ENCODE results near the gene NUDT13. TPM values are rescaled to one million over a fixed set of nuclear protein-coding genes. Genes with fewer than 3 reads are reported as not detected.

Gene NUDT13
- total and polyA plus RNA-seq, 7 donors = 0.69 to 4.6 (median 2.9) TPM

DNA sequence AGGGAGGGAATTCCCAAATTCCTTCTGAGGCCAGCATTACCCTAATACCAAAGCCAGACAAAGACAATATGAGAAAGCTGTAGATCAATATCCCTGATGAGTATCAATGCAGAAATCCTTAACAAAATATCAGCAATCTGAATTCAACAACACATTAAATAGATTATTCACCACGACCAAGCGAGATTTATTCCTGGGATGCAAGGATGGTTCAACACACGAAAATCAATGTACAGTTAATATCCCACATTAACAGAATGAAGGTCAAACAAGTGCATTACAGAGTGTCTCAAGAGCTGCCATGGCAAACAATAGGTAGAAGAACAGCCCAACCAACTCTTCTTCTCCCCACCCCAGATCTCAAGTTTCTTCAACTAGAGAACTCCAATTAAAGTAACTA is 51.4 kb downstream of the NUDT13 start:
- peaks cover 30% of the 10 kb centered on the region for H3K4me1 ChIP-seq
- ATAC-seq = no peak
- H3K27ac ChIP-seq = no peak overlapping the region
- peaks cover 8 to 66% of the 10 kb centered on the region in 2 donors for H3K36me3 ChIP-seq (ENCODE audit: insufficient read depth in 1 of 2, low read depth in 1 of 2)
- H3K27me3 ChIP-seq (ENCODE audit: insufficient read depth in 3 of 3, low read length in 2 of 3) = no peaks in the 10 kb centered on the region
- TF ChIP-seq, protein P1, sequence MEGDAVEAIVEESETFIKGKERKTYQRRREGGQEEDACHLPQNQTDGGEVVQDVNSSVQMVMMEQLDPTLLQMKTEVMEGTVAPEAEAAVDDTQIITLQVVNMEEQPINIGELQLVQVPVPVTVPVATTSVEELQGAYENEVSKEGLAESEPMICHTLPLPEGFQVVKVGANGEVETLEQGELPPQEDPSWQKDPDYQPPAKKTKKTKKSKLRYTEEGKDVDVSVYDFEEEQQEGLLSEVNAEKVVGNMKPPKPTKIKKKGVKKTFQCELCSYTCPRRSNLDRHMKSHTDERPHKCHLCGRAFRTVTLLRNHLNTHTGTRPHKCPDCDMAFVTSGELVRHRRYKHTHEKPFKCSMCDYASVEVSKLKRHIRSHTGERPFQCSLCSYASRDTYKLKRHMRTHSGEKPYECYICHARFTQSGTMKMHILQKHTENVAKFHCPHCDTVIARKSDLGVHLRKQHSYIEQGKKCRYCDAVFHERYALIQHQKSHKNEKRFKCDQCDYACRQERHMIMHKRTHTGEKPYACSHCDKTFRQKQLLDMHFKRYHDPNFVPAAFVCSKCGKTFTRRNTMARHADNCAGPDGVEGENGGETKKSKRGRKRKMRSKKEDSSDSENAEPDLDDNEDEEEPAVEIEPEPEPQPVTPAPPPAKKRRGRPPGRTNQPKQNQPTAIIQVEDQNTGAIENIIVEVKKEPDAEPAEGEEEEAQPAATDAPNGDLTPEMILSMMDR (IDR thresholded peaks at IDR 0.05) = no peak
- 82 to 89% (median 85%) methylated on average over 3 of the region's 3 CpGs for WGBS, 3 donors
- H3K9me3 ChIP-seq = no peaks in the 10 kb centered on the region
- DNase-seq = no peak
- intact Hi-C loops (cut with DNase I) = loop anchor here in 1 of 2 donors (10.0 kb wide), 1 partner anchor 797 kb away; no protein-coding TSS in a partner anchor
- H3K4me3 ChIP-seq = no peak overlapping the region

DNA sequence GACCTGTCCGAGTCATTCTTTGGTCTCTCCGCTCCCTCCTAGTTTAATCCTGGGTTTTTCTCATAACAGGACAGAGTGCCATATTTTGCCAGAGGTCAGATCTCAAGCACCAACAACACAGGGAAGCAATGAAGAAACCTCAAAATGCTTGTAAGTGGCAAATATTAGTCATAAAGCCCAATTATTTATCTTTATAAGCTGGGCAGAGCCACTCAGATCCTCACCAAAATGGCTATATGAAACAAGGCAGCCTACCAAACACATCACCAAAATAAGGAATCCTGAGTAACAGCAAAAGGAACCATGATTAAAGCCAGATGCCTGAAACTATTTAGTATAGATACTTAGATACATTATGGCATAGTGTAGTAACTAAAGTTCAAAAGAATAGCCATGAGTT is 52.8 kb downstream of the NUDT13 start:
- DNase-seq (no peak), ATAC-seq (no peak)
- Histone ChIP-seq H3K27me3 (ENCODE audit: insufficient read depth in 3 of 3, low read length in 2 of 3) (no peaks in the 10 kb centered on the region), H3K4me3 (no peak overlapping the region), H3K36me3 (ENCODE audit: insufficient read depth in 1 of 2, low read depth in 1 of 2) (peaks cover 8 to 53% of the 10 kb centered on the region in 2 donors), H3K4me1 (peaks cover 37% of the 10 kb centered on the region), H3K27ac (no peak overlapping the region), H3K9me3 (no peaks in the 10 kb centered on the region)
- 95 to 98% (median 98%) methylated on average over 2 of the region's 2 CpGs for WGBS, 3 donors
- intact Hi-C loops (cut with DNase I) = loop anchor here in 1 of 2 donors (10.0 kb wide), 1 partner anchor 798 kb away; no protein-coding TSS in a partner anchor
- TF ChIP-seq, protein P1 (IDR thresholded peaks at IDR 0.05) = no peak

DNA sequence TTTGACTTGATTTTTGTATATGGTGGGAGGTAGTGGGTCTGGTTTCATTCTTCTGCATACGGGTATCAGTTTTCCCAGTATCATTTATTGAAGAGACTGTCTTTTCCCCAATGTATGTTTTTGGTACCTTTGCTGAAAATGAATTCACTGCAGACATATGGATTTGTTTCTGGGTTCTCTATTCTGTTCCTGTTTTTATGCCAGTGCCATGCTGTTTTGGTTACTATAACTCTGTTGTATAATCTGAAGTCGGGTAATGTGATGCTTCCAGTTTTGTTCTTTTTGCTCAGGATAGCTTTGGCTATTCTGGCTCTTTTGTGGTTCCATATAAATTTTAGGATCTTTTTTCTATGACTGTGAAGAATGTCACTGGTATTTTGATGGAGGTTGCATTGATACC is 56.7 kb downstream of the NUDT13 start:
- H3K9me3 ChIP-seq = no peaks in the 10 kb centered on the region
- H3K27me3 ChIP-seq (ENCODE audit: insufficient read depth in 3 of 3, low read length in 2 of 3) = no peaks in the 10 kb centered on the region
- H3K4me3 ChIP-seq = peak overlapping the region; percentile 98
- intact Hi-C loops (cut with DNase I) = loop anchor here in 1 of 2 donors (10.0 kb wide), 1 partner anchor 802 kb away; no protein-coding TSS in a partner anchor
- 71 to 84% (median 80%) methylated on average over 2 of the region's 2 CpGs for WGBS, 3 donors
- peaks cover 43% of the 10 kb centered on the region for H3K4me1 ChIP-seq
- ATAC-seq (no peak), DNase-seq (no peak)
- peak overlapping the region; percentile 99 for H3K27ac ChIP-seq
- TF ChIP-seq, protein P1 (IDR thresholded peaks at IDR 0.05) = no peak
- peaks cover 8 to 27% of the 10 kb centered on the region in 2 donors for H3K36me3 ChIP-seq (ENCODE audit: insufficient read depth in 1 of 2, low read depth in 1 of 2)

DNA sequence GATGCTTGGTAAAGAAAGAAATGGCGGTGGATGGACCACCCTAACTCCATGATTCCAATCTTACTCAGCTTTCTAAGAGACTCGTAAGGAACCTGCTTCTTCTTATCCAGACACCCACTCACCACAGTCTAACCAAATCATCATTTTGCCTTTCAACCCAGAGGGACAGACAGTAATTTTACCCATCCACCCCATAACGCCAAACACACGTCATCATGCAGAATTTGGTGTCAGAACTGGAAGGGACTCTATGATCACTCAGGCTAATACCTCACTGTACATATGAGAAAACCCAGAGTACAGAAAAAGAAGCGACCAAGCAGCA is 57.2 kb downstream of the NUDT13 start:
- no peaks in the 10 kb centered on the region for H3K9me3 ChIP-seq
- peak overlapping the region; percentile 99 for H3K27ac ChIP-seq
- ATAC-seq = no peak
- TF ChIP-seq, protein P1 (IDR thresholded peaks at IDR 0.05) = no peak
- 3 to 9% (median 8%) methylated on average over 5 of the region's 5 CpGs for WGBS, 3 donors
- H3K27me3 ChIP-seq (ENCODE audit: insufficient read depth in 3 of 3, low read length in 2 of 3) = no peaks in the 10 kb centered on the region
- intact Hi-C loops (cut with DNase I) = loop anchor here in 1 of 2 donors (10.0 kb wide), 1 partner anchor 803 kb away; no protein-coding TSS in a partner anchor
- H3K4me3 ChIP-seq = peak overlapping the region; percentile 98
- peaks cover 38% of the 10 kb centered on the region for H3K4me1 ChIP-seq
- DNase-seq = no peak
- peaks cover 8 to 22% of the 10 kb centered on the region in 2 donors for H3K36me3 ChIP-seq (ENCODE audit: insufficient read depth in 1 of 2, low read depth in 1 of 2)

Measured in psoas muscle (tissue), 8 donors.